HK-2 (cell line): ENCODE results near the gene DYNC2H1.
"Not testable (repeated sequence)": the region's sequence is repeated elsewhere in the genome, so short reads cannot be mapped to it uniquely, and the experiment has no call there.

Experiments
- DNase-seq: peaks from one replicate; pipeline ENCODE4 v3.0.0-alpha.2; 2018; ENCODE audit not compliant: unreplicated experiment

DYNC2H1 gene

GRCh38 chr11:103141986-103142385 is 32.8 kb downstream of the DYNC2H1 start:
- DNase-seq: not testable (repeated sequence)

DNA sequence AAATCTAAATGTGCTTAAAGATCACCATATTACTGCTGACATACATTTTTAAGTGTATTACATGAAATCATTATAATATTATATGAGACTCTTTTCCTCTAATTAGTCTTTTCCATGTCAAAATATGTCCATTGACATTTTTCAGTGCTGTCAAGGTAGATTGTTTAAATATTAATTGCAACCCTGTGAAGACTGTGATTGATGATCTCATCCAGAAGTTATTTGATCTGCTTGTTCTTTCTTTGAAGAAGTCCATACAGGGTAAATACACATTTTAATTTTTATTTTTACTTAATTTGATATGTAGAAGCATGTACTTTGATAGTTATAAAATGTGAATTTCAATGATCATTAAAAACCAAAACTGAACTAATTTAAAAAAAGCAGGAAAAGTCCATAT is 38.4 kb downstream of the DYNC2H1 start:
- no peak for DNase-seq

- DNase-seq: no peak
Observed at GRCh38 chr11:103157542-103157941, 48.3 kb downstream of the DYNC2H1 start.

DNA sequence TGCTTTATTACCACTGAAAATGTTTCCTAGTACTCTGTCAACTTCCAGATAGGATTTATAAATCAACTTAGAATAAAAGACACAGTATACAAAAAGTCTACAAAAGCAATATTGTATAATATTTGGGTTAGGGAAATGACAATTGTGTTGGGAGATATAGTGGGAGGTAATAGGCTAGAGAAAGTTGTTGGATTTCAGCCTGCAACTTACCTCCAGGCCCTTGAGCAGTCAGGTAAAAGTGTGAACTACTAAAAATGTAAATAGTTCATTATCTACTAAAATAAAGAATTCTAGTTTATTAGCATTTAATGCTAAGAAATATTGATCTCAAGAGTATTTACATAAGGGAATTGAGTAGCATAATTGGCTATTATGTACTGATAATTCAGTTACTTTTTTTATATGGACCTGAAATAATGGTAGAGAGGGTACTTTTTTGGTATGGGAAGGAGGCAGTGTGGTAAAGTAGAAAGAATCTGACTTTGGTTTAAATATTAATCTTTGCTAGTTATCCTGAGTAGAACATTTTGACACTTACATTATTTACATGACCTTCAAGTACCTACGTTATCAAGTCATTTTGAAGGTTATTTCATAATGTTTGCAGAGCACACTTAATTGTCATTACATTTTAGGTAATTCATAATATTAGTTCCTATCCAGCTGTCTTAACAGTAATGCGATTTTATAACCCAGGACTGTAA is 55.0 kb downstream of the DYNC2H1 start:
- DNase-seq: no peak

- no peak for DNase-seq
Observed at GRCh38 chr11:103167166-103167565, 57.9 kb downstream of the DYNC2H1 start.

DNA sequence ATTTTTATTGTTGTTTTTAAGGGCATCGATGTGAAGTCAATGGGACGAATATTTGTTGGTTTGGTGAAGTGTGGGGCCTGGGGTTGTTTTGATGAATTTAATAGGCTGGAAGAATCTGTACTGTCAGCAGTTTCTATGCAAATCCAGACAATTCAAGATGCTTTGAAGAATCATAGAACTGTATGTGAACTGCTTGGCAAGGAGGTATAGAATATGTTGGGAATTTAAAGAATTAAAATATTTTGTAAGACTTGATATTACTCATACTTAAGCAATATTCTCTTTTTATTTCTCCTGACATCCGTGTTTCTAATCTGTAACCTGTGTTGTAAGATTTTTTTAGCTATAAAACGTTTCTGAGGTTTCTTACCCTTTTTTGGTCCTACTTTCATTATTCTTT is 61.6 kb downstream of the DYNC2H1 start:
- DNase-seq: no peak

GRCh38 chr11:103175461-103176129 is 66.4 kb downstream of the DYNC2H1 start:
- no peak for DNase-seq

DNA sequence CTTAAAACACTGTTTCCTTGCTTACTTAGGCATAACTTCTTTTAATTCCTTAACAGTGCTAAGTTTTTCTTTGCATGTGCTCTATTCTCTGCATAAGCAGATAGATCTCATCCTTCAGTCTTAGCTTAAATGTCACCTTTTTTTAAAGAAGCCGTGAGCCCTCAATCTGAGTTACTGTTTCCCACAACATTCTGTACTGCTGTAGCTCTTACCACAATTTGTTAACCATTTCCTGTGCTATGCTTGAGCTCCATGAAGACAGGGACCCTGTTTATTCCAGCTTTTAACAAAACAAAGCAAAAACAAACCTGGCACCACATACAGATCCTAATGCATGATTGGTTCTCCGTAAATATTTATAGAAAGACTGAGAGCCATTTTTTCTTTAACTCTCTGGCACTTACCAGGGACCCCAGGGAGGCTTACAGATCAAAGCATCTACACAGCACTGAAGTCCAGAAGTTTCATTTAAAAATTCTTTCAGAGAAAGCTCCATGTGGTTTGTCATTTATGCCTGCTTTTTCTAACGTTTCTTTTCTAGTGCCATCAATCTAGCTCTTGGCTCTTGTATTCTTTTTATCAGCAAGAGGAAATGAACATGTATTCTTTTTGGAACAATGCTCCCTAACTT is 74.9 kb downstream of the DYNC2H1 start:
- DNase-seq: no peak

GRCh38 chr11:103202048-103202651 is 92.9 kb downstream of the DYNC2H1 start:
- DNase-seq: no peak

- DNase-seq: no peak
Observed at GRCh38 chr11:103210543-103210942, 101.3 kb downstream of the DYNC2H1 start.

GRCh38 chr11:103215812-103216211 is 106.6 kb downstream of the DYNC2H1 start:
- DNase-seq: no peak

GRCh38 chr11:103220133-103220532 is 110.9 kb downstream of the DYNC2H1 start:
- no peak for DNase-seq

GRCh38 chr11:103222806-103223205 is 113.6 kb downstream of the DYNC2H1 start:
- DNase-seq: no peak

DNA sequence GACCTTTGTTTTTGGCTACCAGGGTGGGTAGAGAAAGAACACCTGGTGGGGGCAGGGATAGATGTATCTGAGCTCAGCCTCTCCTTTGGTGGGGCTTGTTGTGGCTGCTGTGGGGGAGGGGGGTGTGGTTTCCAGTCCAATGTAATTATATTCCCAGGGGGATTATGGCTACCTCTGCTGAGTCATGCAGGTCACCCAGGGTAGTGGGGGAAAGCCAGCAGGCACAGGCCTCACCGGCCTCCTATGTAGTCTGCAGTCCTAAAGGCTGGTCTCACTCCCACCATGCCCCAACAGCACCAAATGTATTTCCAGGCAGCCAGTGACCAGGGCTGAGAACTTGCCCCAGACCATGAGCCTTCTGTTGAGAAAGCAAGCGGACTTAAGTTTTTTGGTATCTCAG is 119.6 kb downstream of the DYNC2H1 start:
- no peak for DNase-seq

DNA sequence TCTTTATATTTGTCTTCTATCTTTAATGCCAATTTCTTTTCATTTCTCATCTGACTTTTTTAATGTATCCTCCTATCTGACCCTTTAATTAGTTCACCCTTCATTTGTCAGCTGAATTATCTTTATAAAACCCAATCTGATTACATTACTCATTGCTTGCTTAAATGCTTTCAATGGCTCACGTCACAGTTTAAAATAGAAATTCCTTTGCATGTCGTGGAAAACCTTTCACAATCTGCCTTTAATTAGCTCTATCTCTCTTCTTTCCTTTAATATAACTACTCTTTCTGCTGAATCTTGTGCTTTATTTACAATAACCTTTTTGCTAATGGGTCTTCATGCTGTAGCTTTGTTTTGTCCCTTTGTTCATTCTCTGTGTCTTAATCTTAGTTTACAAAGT is 125.7 kb downstream of the DYNC2H1 start:
- DNase-seq: no peak

GRCh38 chr11:103241574-103241973 is 132.3 kb downstream of the DYNC2H1 start:
- no peak for DNase-seq

- DNase-seq: no peak
Observed at GRCh38 chr11:103254123-103254522, 144.9 kb downstream of the DYNC2H1 start.

DNA sequence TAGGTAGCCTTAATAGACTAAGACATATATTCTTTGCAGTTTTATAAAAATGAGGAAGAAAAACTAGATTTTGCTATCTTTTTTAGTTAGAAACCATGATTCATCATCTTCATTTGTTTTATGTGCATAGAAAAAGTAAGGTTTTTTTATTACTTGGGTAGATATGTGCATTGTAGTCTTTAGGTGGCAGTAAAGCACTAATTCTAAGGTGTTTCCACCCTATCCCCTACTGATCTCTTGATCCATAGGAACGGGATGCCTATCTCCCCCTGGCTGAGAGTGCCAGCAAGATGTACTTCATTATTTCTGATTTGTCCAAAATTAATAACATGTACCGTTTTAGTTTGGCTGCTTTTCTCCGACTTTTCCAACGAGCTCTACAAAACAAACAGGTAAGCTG is 148.1 kb downstream of the DYNC2H1 start:
- no peak for DNase-seq

GRCh38 chr11:103266167-103266831 is 157.1 kb downstream of the DYNC2H1 start:
- no peak for DNase-seq

GRCh38 chr11:103272876-103273275 is 163.7 kb downstream of the DYNC2H1 start:
- no peak for DNase-seq

DNA sequence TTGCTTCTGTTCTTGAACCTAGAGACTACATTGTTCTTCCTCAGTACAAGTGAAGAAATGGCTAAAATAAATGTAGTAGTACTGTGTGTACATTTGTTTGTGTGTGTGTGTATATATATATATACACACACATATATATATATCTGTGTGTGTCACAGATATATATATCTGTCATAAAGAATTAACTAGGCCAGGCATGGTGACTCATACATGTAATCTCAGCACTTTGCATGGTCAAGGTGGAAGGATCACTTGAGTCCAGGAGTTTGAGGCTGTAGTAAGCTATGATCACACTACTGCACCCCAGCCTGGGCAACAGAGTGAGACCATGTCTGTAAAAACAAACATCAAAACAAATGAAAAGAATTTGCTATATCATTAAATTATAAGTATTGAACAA is 164.8 kb downstream of the DYNC2H1 start:
- no peak for DNase-seq

- no peak for DNase-seq
Observed at GRCh38 chr11:103279821-103280220, 170.6 kb downstream of the DYNC2H1 start.
